Stimulated activated CD8-positive, alpha-beta memory T cell treated with anti-CD3 and anti-CD28 coated beads, Interleukin-15, amount 100 ng/mL, for 24 hours (primary cell): Measurements from ENCODE around the gene CLCN3.
"Not testable (repeated sequence)": the region's sequence is repeated elsewhere in the genome, so short reads cannot be mapped to it uniquely, and the experiment has no call there.

Experiments used
- DNase-seq: peaks from one replicate; pipeline ENCODE4 v3.0.0-alpha.2; 2020; ENCODE audit warnings: low read depth

The CLCN3 gene

DNA sequence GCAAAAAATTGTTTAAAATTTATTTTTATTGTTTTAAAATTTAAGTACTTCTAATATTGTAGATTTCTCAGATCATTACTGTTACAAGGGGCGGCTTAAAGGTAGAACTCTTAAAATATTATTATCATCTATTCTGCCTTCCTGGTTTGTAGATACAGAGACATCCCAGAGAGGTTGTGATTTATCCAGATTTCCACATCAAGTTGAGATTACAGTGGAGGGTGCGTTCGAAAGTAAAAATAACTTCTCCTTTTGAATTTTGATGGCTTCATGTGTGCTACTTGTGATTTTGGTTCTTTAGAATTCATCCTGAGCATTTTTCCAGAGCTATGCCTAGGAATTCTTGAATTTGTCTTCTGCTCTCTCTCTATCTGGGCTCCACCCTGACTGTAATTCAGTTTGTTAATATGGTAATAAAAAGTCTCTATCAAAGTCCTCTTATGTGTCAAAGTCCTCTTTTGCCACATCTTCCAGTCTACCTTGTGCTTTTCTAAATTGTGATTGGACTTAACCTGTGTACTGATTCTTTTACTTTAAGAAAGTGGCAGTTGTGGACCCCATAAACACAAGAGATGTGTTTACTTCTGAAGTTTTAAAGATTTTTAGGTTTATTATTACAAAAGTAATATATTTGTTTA is 37.2 kb downstream of the CLCN3 start:
- no peak for DNase-seq

DNA sequence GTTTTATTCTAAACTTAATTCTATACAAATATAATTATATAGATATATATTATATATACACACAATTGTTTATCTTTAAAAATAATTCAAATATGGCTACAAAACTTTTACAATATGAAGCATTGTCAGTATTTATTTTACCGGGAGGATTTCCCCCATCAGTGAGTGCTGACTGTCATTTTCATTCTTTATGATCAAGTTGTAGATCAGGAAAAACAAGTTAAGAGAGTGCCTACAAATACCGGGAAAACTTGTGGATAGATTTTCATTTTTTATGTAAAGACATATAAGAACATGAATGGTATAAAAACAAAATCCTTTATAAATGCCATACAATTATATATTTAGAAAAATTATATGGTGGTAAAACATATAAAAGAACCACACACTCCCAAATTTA is 37.8 kb downstream of the CLCN3 start:
- no peak for DNase-seq

DNA sequence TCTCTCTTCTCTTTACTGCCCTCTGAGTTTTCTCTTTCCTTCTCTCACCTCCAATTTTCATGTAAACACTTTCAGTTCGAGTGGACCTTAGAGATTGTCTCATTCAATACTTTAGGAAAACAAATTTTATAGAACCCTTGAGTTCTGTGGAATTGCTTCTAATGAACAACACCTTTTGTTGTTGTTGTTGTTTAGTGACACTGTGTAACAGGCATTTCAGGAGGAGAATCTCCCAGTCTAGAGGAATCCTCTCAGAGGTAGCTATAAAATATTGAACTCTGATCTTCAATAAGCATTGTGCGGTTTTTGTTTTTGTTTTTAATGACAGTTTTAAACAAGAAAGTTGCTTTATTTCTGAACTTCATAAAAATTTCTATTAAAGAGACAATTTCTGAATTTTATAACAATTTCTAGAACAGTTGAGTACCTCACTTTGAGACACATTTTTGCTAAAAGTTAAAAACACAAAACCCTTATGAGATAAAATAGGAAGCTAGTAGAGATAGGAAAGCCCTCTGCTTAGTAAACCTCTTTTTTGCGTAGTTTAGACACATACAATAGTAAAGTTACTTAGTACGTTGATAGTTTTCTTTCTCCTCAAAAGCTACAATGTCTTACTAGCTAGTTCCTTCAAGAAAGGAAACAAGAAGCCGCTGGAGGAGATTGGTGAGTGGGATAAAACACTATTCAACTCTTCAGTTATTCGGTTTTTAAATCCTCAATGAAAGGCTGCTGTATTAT is 38.8 kb downstream of the CLCN3 start:
- no peak for DNase-seq

DNA sequence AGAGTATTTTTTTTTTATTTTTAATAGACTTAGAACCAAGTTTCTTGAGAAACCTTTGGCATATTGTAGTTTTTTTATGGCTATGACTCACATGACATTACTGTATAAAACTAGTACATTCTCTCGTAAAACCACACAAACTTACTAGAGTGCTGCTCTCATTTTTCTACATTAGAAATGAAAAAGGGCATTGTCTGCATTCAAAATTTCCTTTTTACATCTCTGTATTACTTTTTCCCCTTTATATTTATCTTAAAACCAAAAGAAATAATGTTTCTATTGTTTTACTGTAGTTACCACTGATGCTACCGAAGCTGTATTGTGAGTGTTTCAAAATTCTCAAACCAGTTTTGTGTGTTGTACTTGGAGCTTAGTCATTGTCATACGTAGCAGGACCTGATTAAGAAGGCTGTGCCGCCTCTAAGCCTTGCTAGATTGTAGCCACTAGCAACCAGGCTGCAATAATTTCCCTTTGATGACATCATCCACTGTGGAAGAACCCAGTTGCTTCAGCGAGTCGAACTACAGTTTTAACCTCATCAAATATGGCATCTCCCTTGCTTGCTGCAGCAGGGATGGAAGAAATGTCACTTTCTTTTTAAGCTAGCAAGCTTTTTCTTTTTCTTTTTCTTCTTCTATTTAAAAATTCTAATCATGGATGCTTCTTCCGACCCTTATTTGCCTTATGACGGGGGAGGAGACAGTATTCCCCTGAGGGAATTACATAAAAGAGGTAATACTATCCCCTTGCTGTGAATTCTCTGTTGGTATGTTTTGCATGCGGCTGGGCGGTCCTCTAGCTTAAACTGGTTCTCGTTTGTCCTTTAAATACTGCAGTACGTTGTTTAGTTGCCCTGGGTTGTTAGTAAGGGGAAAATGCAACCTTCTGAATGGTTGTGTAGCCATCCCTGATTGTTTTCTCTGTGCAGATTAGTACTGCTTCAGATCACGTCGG is 39.6 kb downstream of the CLCN3 start:
- DNase-seq, result no peak

DNA sequence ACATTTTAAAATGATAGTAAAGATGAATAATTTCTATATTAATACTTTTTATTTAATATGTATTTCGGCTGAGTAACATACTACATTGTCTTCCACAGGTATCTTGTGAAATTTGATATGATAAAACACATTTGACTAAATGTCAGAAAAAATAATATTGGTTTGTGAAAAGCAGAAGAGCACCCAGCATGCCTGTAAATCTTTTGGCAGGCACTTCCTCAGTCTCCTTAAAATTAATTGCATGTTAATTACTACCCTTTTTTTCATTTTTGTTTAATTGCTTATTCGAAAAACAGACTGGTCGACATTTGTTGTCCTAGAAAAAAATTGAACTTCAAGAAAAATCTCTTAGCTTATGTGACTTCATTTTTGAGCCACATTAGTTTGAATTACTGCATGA is 40.6 kb downstream of the CLCN3 start:
- DNase-seq, result no peak

DNA sequence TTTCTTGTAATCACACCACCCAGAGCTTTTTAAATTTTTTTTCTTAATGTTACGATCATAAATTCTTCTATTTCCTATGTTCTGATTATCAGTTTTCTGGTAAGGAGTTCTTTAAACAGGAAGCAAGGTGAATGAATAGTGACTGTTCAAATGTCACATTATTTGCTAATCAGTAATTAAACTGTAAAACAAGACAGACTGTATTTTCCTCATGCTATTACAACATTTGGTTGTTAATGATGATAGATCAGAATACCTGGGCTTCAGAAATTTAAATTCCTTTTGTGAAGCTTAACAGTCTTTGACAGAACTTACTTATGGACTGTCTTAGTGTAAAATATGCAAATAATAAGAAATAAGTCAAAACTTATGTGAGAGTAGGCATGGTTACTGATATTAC is 41.4 kb downstream of the CLCN3 start:
- DNase-seq, result no peak

DNA sequence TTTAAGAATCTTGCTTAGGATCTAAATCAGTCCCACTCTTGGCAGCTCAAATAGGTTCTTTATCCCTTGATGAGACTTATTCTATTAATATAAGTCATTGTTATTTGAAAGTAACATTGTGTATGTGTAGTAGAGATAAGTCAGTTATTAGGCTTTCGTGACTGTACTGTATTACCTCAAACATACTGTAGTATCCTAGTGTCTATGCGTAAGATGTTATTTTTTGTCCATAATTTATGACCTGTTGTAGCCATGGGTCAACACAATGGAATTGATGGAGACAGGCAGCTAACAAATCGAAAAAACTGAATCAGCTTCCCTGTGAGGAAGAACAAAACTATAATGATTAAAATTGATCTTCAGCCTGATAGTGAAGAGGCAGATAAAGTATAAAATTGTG is 41.8 kb downstream of the CLCN3 start:
- no peak for DNase-seq

DNA sequence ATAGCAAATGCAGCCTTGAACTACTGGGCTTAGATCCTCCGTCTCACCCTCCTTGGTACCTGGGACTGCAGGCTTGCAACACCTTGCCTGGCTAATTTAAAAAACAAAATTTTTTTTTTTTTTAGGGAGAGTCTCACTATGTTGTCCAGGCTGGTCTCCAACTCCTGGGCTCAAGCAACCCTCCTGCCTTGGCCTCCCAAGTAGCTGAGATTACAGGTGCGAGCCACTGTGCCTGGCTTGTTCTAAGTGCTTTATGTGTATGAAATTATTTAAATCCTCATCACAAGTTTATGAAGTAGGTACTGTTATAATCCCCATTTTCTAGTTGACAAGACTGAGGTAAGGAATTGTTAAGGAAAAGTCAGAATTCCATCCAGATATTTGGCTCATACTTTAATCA is 43.0 kb downstream of the CLCN3 start:
- no peak for DNase-seq

DNA sequence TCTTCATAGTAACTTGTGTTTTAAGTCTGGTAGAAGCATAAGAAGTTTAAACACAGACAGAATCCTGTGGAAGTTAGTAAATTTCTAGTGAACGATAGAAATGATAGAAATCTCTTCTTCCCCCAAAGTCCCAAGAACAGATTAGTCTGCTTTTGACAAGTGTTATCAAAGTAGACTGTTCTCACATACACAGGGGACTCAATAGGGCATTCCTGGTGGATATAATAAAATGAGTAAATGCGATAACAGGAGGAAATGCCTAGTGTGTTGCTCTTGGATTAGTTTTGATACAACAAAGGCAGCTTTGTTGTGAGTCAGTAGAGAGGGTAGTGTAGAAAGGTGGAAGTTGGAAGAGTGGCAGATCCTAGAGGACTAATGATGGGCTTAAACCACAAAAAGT is 43.5 kb downstream of the CLCN3 start:
- DNase-seq, result no peak

DNA sequence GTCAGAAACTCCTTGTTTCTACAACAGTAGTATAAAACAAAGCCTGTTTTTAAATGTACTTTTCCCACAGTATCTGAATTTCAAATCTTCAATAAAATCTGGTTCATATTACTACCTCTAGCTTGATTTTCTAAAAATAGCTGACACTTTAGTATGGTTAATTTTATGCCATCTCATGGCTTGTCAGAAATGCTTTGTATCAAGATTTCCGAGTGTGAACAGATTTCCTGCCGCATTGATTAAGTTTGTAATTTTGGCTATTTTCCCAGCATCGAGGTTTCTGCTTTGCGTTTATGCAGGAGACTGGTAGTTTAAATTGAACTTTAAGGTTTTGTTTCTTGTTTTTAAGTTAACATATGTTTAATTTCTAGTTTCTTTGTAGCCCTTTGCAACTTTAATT is 44.2 kb downstream of the CLCN3 start:
- DNase-seq, result no peak

DNA sequence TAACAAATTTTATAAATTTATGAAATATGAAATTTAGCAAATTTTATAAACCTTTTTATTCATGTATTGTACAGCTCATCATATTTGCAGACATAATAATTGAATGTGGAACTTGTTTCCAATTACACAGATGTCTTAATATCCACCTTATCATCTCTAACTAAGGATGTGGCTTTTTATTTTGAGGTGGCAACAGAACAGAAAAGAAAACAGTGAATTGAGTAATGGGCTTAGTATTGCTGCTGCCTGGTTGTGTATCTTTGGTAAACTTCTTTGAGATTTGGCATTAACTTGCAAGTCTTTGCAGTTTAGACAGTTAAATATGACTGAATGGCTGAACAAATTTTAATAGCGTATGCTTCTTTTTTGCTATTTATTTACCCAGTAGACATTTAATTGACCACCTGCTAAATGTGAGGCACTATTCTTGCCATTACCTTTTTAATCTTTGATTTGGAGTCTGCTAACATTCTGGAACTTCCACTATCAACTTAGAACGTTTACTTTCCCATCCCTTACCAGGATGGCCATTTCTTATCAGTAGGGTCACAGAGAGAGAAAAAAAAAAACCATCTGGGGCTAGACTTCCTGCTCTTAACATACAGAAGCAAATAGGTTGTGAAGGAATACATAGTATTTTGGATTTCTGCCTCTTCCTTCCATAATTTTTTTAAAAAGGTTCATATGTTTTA is 44.8 kb downstream of the CLCN3 start:
- no peak for DNase-seq

DNA sequence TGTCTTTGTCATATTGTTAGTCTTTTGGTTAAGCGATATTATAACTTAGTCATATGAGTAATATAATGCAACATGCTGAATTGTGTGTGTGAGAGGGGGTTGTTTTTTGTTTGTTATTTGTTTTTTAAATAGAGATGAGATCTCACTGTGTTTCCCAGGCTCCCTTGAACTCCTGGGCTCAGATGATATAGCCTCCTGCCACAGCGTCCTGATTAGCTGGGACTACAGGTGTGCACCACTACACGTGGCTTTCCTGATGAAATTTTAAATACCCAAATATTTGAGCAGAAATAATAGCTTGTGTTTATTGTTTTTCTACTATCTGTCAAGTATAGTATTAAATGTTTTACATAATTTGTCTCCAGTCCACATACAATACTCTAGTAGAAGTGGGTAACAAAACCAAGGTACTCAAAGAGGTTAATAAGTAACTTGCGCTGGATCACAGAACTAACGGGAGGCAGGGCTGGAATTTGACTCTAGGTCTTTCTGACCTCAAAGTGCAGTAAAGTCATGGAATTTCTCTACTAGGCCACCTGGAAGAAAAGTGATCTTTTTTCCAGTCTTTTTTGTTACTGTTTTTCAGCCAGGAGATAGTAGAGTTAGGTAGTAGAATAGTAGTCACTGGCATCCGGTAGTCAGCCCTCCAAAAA is 47.8 kb downstream of the CLCN3 start:
- DNase-seq, result no peak

DNA sequence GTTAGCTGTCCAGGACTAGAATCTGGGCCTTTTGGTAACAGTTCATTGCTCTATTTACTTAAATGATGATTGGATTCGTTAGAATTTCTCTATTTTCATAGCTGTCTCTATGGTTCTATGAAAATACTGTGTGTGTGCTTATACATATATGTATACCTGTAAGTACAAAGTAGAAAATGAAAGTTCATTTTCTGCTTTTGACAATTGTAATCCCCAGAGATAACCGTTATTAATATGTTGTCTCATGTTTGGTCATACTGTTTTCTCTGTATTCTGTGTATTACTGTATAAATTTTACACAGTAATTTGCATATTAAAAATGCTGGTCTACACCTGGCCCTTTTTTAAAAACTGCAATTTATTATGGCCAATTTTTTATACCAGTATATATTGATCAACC is 55.4 kb downstream of the CLCN3 start:
- no peak for DNase-seq

DNA sequence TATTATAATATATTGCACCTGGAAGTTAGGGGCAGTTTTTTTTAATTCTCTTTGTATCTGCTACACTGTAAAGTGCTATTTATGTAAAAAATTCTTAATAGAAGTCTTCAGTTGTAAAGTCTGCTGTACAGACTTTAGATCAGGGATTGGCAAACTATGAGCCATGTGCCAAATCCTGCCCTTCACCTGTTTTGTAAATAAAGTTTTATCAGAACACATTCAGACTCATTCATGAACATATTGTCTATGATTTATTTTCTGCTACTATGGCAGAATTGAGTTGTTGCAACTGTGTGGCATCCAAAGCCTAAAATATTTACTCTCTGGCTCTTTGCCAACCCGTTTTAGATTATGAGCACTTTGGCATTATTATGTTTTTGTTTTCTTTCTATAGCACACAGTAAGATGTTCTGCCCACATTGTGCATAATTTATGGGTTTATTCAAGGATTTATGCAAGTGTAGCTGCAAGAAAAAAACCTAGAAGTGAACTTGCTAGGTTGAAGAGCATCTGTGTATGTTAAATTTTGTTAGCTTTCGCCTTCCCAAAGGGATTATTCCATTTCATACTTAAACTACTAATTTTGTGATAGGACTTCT is 56.9 kb downstream of the CLCN3 start:
- no peak for DNase-seq

DNA sequence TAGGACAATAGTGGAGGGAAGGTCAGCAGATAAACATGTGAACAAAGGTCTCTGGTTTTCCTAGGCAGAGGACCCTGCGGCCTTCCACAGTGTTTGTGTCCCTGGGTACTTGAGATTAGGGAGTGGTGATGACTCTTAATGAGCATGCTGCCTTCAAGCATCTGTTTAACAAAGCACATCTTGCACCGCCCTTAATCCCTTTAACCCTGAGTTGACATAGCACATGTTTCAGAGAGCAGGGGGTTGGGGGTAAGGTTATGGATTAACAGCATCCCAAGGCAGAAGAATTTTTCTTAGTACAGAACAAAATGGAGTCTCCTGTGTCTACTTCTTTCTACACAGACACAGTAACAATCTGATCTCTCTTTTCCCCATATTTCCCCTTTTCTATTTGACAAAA is 58.1 kb downstream of the CLCN3 start:
- DNase-seq, result not testable (repeated sequence)

DNA sequence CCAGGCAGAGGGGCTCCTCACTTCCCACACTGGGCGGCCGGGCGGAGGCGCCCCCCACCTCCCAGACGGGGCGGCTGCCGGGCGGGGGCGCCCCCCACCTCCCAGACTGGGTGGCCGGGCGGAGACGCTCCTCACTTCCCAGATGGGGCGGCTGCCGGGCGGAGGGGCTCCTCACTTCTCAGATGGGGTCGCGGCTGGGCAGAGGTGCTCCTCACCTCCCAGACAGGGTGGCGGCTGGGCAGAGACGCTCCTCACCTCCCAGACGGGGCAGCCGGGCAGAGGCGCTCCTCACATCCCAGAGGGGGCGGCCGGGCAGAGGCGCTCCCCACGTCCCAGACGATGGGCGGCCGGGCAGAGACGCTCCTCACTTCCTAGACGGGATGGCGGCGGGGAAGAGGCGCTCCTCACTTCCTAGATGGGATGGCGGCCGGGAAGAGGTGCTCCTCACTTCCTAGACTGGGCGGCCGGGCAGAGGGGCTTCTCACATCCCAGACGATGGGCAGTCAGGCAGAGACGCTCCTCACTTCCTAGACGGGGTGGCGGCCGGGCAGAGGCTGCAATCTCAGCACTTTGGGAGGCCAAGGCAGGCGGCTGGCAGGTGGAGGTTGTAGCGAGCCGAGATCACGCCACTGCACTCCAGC is 58.7 kb downstream of the CLCN3 start:
- DNase-seq, result not testable (repeated sequence)

DNA sequence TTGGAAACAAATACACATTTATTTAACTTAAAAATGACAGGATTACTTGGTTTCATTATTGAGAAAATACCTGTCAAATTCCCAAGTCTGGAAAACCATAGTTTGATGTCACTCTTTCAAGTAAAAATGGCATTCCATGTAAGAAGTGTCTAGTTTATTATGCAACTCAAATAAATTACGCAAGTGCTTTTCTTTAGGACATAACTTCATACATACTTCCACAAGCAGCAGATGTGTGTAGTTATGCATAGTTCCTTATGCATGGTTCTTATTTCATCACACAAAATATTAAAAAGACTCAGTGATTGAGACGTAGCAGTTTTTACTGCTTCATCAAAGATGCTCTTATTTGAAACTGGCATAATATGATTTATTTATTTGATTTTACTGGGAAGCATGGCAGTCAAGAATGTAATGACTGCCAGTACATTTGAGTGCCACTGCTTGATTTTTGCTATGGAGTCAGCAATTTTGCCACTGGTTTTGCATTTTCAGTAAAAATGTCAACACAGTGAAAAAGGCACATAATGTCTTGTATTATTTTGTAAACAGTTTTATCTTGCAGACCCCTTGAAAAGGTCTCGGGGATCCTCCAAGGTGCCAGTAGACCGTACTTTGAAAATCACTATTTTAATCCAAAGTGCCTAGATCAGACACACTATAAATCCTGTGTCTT is 62.1 kb downstream of the CLCN3 start:
- DNase-seq, result no peak

DNA sequence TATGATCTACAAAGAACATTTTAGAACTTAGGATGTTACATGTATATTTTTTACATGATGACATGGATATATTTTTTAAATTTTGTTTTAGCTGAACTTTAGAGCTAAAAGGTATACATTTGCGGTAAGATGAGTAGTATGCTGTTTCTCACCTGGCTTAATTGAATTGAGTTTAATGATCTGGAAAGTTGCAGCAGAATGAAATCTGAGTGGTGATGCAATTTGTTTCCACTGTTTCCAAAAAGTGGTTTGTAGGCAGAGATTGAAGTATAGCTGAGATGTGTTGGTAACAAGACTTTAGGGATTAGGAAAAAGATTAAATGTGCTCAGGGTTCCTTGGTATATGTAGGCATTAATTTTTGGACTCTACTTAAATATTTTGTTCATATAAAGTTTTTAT is 69.3 kb downstream of the CLCN3 start:
- no peak for DNase-seq

DNA sequence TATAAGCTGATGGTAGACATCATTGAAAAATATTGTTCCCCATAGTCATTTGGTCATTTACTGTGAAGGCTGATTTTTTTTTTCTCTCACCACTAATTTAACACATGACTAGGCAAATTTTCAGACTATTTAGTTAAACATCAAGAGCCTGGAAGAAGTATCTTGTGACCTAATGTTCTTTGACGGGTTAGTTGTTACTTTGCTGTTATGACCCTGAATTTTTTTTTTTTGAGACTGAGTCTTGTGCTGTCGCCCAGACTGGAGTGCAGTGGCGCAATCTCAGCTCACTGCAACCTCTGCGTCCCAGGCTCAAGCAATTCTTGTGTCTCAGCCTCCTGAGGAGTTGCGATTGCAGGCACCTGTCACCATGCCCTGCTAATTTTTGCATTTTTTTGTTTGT is 70.4 kb downstream of the CLCN3 start:
- no peak for DNase-seq

DNA sequence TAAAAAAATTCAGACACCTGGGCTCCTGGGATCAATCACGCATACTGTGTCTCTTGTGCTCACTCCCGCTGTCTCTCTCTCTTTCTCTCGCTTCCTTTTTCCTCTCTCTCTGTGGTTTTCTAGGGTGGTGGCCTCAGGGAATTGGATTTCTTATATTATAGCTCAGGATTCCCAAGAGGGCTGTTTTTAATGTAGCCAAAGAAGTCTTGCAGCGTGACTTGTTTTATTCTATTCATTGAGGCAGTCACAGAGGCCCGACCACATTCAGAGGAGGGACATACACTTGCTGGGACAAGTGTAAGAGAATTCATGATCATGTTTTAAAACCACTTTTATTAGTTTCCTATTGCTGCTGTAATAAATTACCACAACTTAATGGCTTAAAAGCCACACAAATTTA is 78.0 kb downstream of the CLCN3 start:
- no peak for DNase-seq
